Pancreas (tissue), 10 donors: ENCODE results near the gene RAB25. TPM values are rescaled to one million over a fixed set of nuclear protein-coding genes. Genes with fewer than 3 reads are reported as not detected.

ENCODE experiments used
- ATAC-seq, 4 donors: fragments of 200-7000 bp; cut with Tn5 transposase; one replicate each; pipeline versions ENCODE4 v1.8.0 to v1.9.1; 2020; ENCODE audit warnings: mild to moderate bottlenecking in 4 of 4, moderate library complexity in 4 of 4
- DNase-seq, 6 donors: peaks; one replicate each; pipeline ENCODE4 v3.0.0-alpha.2; 2020
- FAIRE-seq: peaks from 2 replicates; lab custom pipeline; 2012; peaks lifted over from hg19 to GRCh38; lab: Jason Lieb, UNC
- H3K27ac ChIP-seq, 4 donors: fragments of 200-600 bp; sonication (generic); 1 replicate in 3 of 4; 2 replicates in 1 of 4; pipeline versions ENCODE4 v1.5.0 to v1.8.0; 2020
- H3K27me3 ChIP-seq, 4 donors: fragments of 200-600 bp; one replicate each; pipeline ENCODE4 v1.8.0; 2021
- H3K36me3 ChIP-seq, 3 donors: fragments of 200-600 bp; sonication (generic) in 1 of 3; one replicate each; pipeline versions ENCODE4 v1.5.0 to v1.8.0; 2020 to 2021
- H3K4me1 ChIP-seq, 3 donors: fragments of 200-600 bp; one replicate each; pipeline ENCODE4 v1.8.0; 2021
- H3K4me3 ChIP-seq, 4 donors: fragments of 200-600 bp; sonication (generic) in 2 of 4; one replicate each; pipeline versions ENCODE4 v1.5.0 to v1.8.0; 2020 to 2021
- H3K9me3 ChIP-seq, 4 donors: fragments of 200-600 bp; one replicate each; pipeline ENCODE4 v1.8.0; 2021
- CTCF ChIP-seq, 4 donors: fragments of 200-600 bp; sonication (generic) in 3 of 4; IDR thresholded peaks; one replicate each; pipeline versions ENCODE4 v1.5.0 to v1.8.0; 2021; ENCODE audit warnings: antibody characterized with exemption in 4 of 4
- WGBS, 2 donors: extraction: QIAGEN DNeasy Blood & Tissue Kit; methylation state at CpG; one replicate each; pipeline ENCODE4 v1.1.7; 2013; 5-methylcytosine and 5-hydroxymethylcytosine counted together
- intact Hi-C, 3 donors: fragments of 100-400 bp; cut with DNase I; formaldehyde crosslinking; loops; one replicate each; pipeline versions ENCODE4 v1.11.1 to v1.14.2; 2022
- polyA plus RNA-seq, 2 donors: library from polyadenylated mRNA; stranded (reverse); fragments of 200-250 nt; gene quantifications; one replicate each; pipeline ENCODE4 v1.2.3, GENCODE V29; 2013
- total RNA-seq, 6 donors: library from RNA; stranded (reverse); fragmentation: NEBNext Ultra II Directional in 4 of 6; extraction: Animal tissue kit (Norgen Biotek cat#: 25700) in 4 of 6; gene quantifications; one replicate each; pipeline versions ENCODE4 v1.2.1 to v1.2.4, GENCODE V29; 2021 to 2023
- donor health status: healthy with polysubstance abuse.
- donor health status: DM: no; HTN: no; CAD: no; lungs with moderate emphysema.
- donor health status: DM: no; HTN: no; CAD: no.
- donor health status: control.
- donor health status: control.
- donor health status: Bipolar disorder and iron deficiency.
- donor health status: DM: yes; HTN: yes; CAD: no.
- donor health status: DM: no; HTN: no; CAD: no.
- donor health status: DM: no; HTN: no; CAD: no.
- donor health status: DM: yes; HTN: yes; CAD: no.

The RAB25 gene
- total and polyA plus RNA-seq, 8 donors, result 29.0 to 81.6 (median 37.4) TPM

- FAIRE-seq (no peak), ATAC-seq (no peak), DNase-seq (no peak)
- WGBS, 2 donors, result 55 to 59% methylated on average over 13 of the region's 13 CpGs
- Histone ChIP-seq H3K4me1 (peaks cover 38 to 67% (median 45%) of the 10 kb centered on the region in 3 donors), H3K4me3 (peak overlapping the region in 2 of 4 donors; percentile 25 to 81), H3K9me3 (no peaks in the 10 kb centered on the region), H3K27ac (peak overlapping the region; percentile 22 to 80 (median 64)), H3K27me3 (no peaks in the 10 kb centered on the region), H3K36me3 (no peaks in the 10 kb centered on the region)
- intact Hi-C loops, result no loop called here
- TF ChIP-seq CTCF (IDR thresholded peaks at IDR 0.05), result no peak
Measured at GRCh38 chr1:156117414-156118176, 56.6 kb downstream of the RAB25 start.

- ATAC-seq, result peak; percentile 18 to 58 (median 40)
- H3K4me3 ChIP-seq, result peak overlapping the region in 2 of 4 donors; percentile 25 to 81
Measured at GRCh38 chr1:156118177-156118868, 57.4 kb downstream of the RAB25 start.

GRCh38 chr1:156119503-156120209 lies 58.7 kb downstream of the RAB25 start:
- WGBS, 2 donors, result 64 to 68% methylated on average over 3 of the region's 3 CpGs
- ATAC-seq, result no peak
- TF ChIP-seq CTCF (IDR thresholded peaks at IDR 0.05), result no peak
- no peaks in the 10 kb centered on the region for H3K27me3 ChIP-seq
- peak overlapping the region in 1 of 4 donors; percentile 81 for H3K4me3 ChIP-seq
- peak overlapping the region in 3 of 4 donors; percentile 22 to 80 (median 79) for H3K27ac ChIP-seq
- H3K9me3 ChIP-seq, result no peaks in the 10 kb centered on the region
- FAIRE-seq, result no peak
- H3K4me1 ChIP-seq, result peaks cover 59 to 80% (median 64%) of the 10 kb centered on the region in 3 donors
- DNase-seq, result no peak
- intact Hi-C loops, result no loop called here
- no peaks in the 10 kb centered on the region for H3K36me3 ChIP-seq

More at GRCh38 chr1:156118177-156118868, 57.4 kb downstream of the RAB25 start:
- H3K36me3 ChIP-seq, result no peaks in the 10 kb centered on the region
- DNase-seq, result peak; percentile 72 to 89 (median 82)
- intact Hi-C loops, result no loop called here
- no peak for FAIRE-seq
- TF ChIP-seq CTCF (IDR thresholded peaks at IDR 0.05), result no peak
- WGBS, 2 donors, result 6 to 8% methylated on average over 8 of the region's 8 CpGs
- H3K9me3 ChIP-seq, result no peaks in the 10 kb centered on the region
- H3K27me3 ChIP-seq, result no peaks in the 10 kb centered on the region
- H3K4me1 ChIP-seq, result peaks cover 45 to 74% (median 50%) of the 10 kb centered on the region in 3 donors
- peak overlapping the region; percentile 22 to 80 (median 64) for H3K27ac ChIP-seq

Other genes starting within 250 kb of the RAB25 start
- gene GON4L, start 203.9 kb upstream of the RAB25 start, total RNA-seq, result 10 to 100 TPM; 18.5 to 30.5 (median 22.5) TPM
- gene GON4L, start 203.9 kb upstream of the RAB25 start, polyA plus RNA-seq, result 10 to 100 TPM; 31.2 to 32.3 TPM
- 1 to 10 TPM in 4 of 6 donors, under 1 TPM in 2; 0.83 to 5.1 (median 1.5) TPM for gene SYT11, start 201.6 kb upstream of the RAB25 start, total RNA-seq
- gene SYT11, start 201.6 kb upstream of the RAB25 start, polyA plus RNA-seq, result 1 to 10 TPM in 1 of 2 donors, under 1 TPM in 1; 0.46 to 5.8 TPM
- gene RIT1, start 149.8 kb upstream of the RAB25 start, total RNA-seq, result 10 to 100 TPM in 3 of 6 donors, 1 to 10 TPM in 3; 5.7 to 15.1 (median 9.2) TPM
- gene RIT1, start 149.8 kb upstream of the RAB25 start, polyA plus RNA-seq, result 1 to 10 TPM; 4.2 to 7.7 TPM
- gene KHDC4, start 126.7 kb upstream of the RAB25 start, total RNA-seq, result 10 to 100 TPM; 11.9 to 24.3 (median 15.5) TPM
- 10 to 100 TPM; 29.3 to 32.8 TPM for gene KHDC4, start 126.7 kb upstream of the RAB25 start, polyA plus RNA-seq
- under 1 TPM in 1 of 6 donors, not detected in 5; 0.12 TPM for gene RXFP4, start 119.5 kb upstream of the RAB25 start, total RNA-seq
- under 1 TPM in 1 of 2 donors, not detected in 1; 0.19 TPM for gene RXFP4, start 119.5 kb upstream of the RAB25 start, polyA plus RNA-seq
- gene ARHGEF2, start 82.6 kb upstream of the RAB25 start, total RNA-seq, result 10 to 100 TPM; 10.3 to 39.0 (median 23.8) TPM
- 10 to 100 TPM; 17.8 to 20.2 TPM for gene ARHGEF2, start 82.6 kb upstream of the RAB25 start, polyA plus RNA-seq
- 100 to 1,000 TPM; 160 to 236 (median 202) TPM for gene SSR2, start 40.2 kb upstream of the RAB25 start, total RNA-seq
- 100 to 1,000 TPM; 180 to 243 TPM for gene SSR2, start 40.2 kb upstream of the RAB25 start, polyA plus RNA-seq
- gene UBQLN4, start 7.4 kb upstream of the RAB25 start, total RNA-seq, result 10 to 100 TPM; 14.1 to 28.2 (median 16.9) TPM
- gene UBQLN4, start 7.4 kb upstream of the RAB25 start, polyA plus RNA-seq, result 10 to 100 TPM; 18.6 to 24.4 TPM
- gene LAMTOR2, start 6.4 kb upstream of the RAB25 start, total RNA-seq, result 10 to 100 TPM; 31.7 to 40.1 (median 32.1) TPM
- 10 to 100 TPM; 59.4 to 60.1 TPM for gene LAMTOR2, start 6.4 kb upstream of the RAB25 start, polyA plus RNA-seq
- gene MEX3A, start 21.3 kb downstream of the RAB25 start, total RNA-seq, result 1 to 10 TPM in 2 of 6 donors, under 1 TPM in 4; 0.12 to 3.1 (median 0.65) TPM
- under 1 TPM; 0.19 to 0.76 TPM for gene MEX3A, start 21.3 kb downstream of the RAB25 start, polyA plus RNA-seq
- 100 to 1,000 TPM in 3 of 6 donors, 10 to 100 TPM in 3; 59.4 to 119 (median 92.7) TPM for gene LMNA, start 53.6 kb downstream of the RAB25 start, total RNA-seq
- 100 to 1,000 TPM in 1 of 2 donors, 10 to 100 TPM in 1; 96.7 to 111 TPM for gene LMNA, start 53.6 kb downstream of the RAB25 start, polyA plus RNA-seq
- gene SEMA4A, start 92.4 kb downstream of the RAB25 start, total RNA-seq, result 1 to 10 TPM; 2.6 to 7.0 (median 4.5) TPM
- gene SEMA4A, start 92.4 kb downstream of the RAB25 start, polyA plus RNA-seq, result 1 to 10 TPM; 4.4 to 5.4 TPM
- 1 to 10 TPM; 4.0 to 9.9 (median 6.7) TPM for gene SLC25A44, start 132.9 kb downstream of the RAB25 start, total RNA-seq
- 10 to 100 TPM in 1 of 2 donors, 1 to 10 TPM in 1; 4.3 to 11.4 TPM for gene SLC25A44, start 132.9 kb downstream of the RAB25 start, polyA plus RNA-seq
- 10 to 100 TPM; 15.8 to 28.8 (median 21.9) TPM for gene PMF1, start 151.8 kb downstream of the RAB25 start, total RNA-seq
- gene PMF1, start 151.8 kb downstream of the RAB25 start, polyA plus RNA-seq, result 10 to 100 TPM; 69.7 to 79.7 TPM
- 1 to 10 TPM in 2 of 6 donors, under 1 TPM in 4; 0.60 to 1.7 (median 0.80) TPM for gene BGLAP, start 181.0 kb downstream of the RAB25 start, total RNA-seq
- 1 to 10 TPM; 2.9 to 4.8 TPM for gene BGLAP, start 181.0 kb downstream of the RAB25 start, polyA plus RNA-seq
- 1 to 10 TPM in 2 of 6 donors, under 1 TPM in 4; 0.51 to 1.3 (median 0.67) TPM for gene PAQR6, start 186.9 kb downstream of the RAB25 start, total RNA-seq
- 1 to 10 TPM; 3.5 to 5.6 TPM for gene PAQR6, start 186.9 kb downstream of the RAB25 start, polyA plus RNA-seq
- 10 to 100 TPM; 15.9 to 42.8 (median 23.3) TPM for gene SMG5, start 221.7 kb downstream of the RAB25 start, total RNA-seq
- gene SMG5, start 221.7 kb downstream of the RAB25 start, polyA plus RNA-seq, result 10 to 100 TPM; 26.2 to 26.5 TPM
- gene TMEM79, start 223.2 kb downstream of the RAB25 start, total RNA-seq, result 1 to 10 TPM in 4 of 6 donors, under 1 TPM in 2; 0.51 to 2.7 (median 1.1) TPM
- 1 to 10 TPM; 3.1 to 3.7 TPM for gene TMEM79, start 223.2 kb downstream of the RAB25 start, polyA plus RNA-seq
- 10 to 100 TPM; 11.1 to 29.6 (median 18.1) TPM for gene GLMP, start 234.5 kb downstream of the RAB25 start, total RNA-seq
- gene GLMP, start 234.5 kb downstream of the RAB25 start, polyA plus RNA-seq, result 10 to 100 TPM; 31.3 to 32.5 TPM
- gene VHLL, start 238.1 kb downstream of the RAB25 start, total RNA-seq, result not detected
- under 1 TPM in 1 of 2 donors, not detected in 1; 0.19 TPM for gene VHLL, start 238.1 kb downstream of the RAB25 start, polyA plus RNA-seq